Neuronal stem cell (in vitro differentiated cells): ENCODE results near the gene TGFBR1.

Experiments
- DNase-seq: peaks from one replicate; pipeline ENCODE4 v3.0.0-alpha.2; 2013; ENCODE audit warnings: low spot score
- H2AFZ ChIP-seq: one replicate; pipeline ENCODE4 v1.6.1; 2013; ENCODE audit warnings: mild to moderate bottlenecking, low read length, inconsistent platforms
- H2AK5ac ChIP-seq: 2 replicates; pipeline ENCODE4 v1.6.1; 2013; ENCODE audit warnings: low read depth, mild to moderate bottlenecking, inconsistent platforms, low read length, moderate library complexity, mixed read lengths
- H2BK120ac ChIP-seq: 2 replicates; pipeline ENCODE4 v1.6.1; 2013; ENCODE audit warnings: low read depth, mild to moderate bottlenecking, inconsistent platforms, low read length, moderate library complexity, mixed read lengths
- H2BK12ac ChIP-seq: one replicate; pipeline ENCODE4 v1.6.1; 2013; ENCODE audit warnings: low read length, inconsistent platforms
- H2BK15ac ChIP-seq: 2 replicates; pipeline ENCODE4 v1.6.1; 2013; ENCODE audit warnings: mild to moderate bottlenecking, low read length, inconsistent platforms, mixed read lengths
- H2BK5ac ChIP-seq: one replicate; pipeline ENCODE4 v1.6.1; 2013; ENCODE audit warnings: inconsistent platforms, mild to moderate bottlenecking, low read length, moderate library complexity
- H3K14ac ChIP-seq: one replicate; pipeline ENCODE4 v1.6.1; 2013; ENCODE audit warnings: low read length, inconsistent platforms
- H3K18ac ChIP-seq: 2 replicates; pipeline ENCODE4 v1.6.1; 2013; ENCODE audit warnings: low read length, inconsistent platforms
- H3K23ac ChIP-seq: 2 replicates; pipeline ENCODE4 v1.6.1; 2013; ENCODE audit warnings: low read depth, mild to moderate bottlenecking, mixed read lengths, low read length, inconsistent platforms; ENCODE audit not compliant: poor library complexity
- H3K27ac ChIP-seq: replicated peaks from 3 replicates; pipeline ENCODE4 v1.5.1; 2013; ENCODE audit warnings: low read length, inconsistent platforms
- H3K27me3 ChIP-seq, 3 experiments: 2 replicates each; pipeline ENCODE4 v1.6.1; 2013; ENCODE audit warnings: low read length in 3 of 3, mild to moderate bottlenecking in 2 of 3, inconsistent platforms in 1 of 3, low read depth in 1 of 3, mixed read lengths in 1 of 3, moderate library complexity in 1 of 3; ENCODE audit not compliant: control insufficient read depth in 3 of 3, insufficient read depth in 3 of 3
- H3K36me3 ChIP-seq, 2 donors: replicated peaks in 1 of 2; 2 replicates each; pipeline ENCODE4 v1.6.1; 2013; ENCODE audit warnings: low read length in 2 of 2; ENCODE audit not compliant: control insufficient read depth in 2 of 2, insufficient read depth in 2 of 2
- H3K4ac ChIP-seq: 2 replicates; pipeline ENCODE4 v1.6.1; 2013; ENCODE audit warnings: inconsistent platforms, mild to moderate bottlenecking, low read length, moderate library complexity
- H3K4me1 ChIP-seq, 2 donors: 1 replicate in 1 of 2; 2 replicates in 1 of 2; pipeline ENCODE4 v1.6.1; 2013; ENCODE audit warnings: low read length in 2 of 2, low read depth in 1 of 2; ENCODE audit not compliant: control insufficient read depth in 2 of 2, insufficient read depth in 1 of 2
- H3K4me2 ChIP-seq: one replicate; pipeline ENCODE4 v1.6.1; 2013; ENCODE audit warnings: mild to moderate bottlenecking, low read length, inconsistent platforms; ENCODE audit not compliant: insufficient read depth, poor library complexity, severe bottlenecking
- H3K4me3 ChIP-seq, 2 donors: 2 replicates each; pipeline ENCODE4 v1.5.1; 2013; ENCODE audit warnings: low read length in 2 of 2, mild to moderate bottlenecking in 2 of 2, inconsistent platforms in 1 of 2, moderate library complexity in 1 of 2
- H3K79me1 ChIP-seq: one replicate; pipeline ENCODE4 v1.6.1; 2013; ENCODE audit warnings: low read depth, mild to moderate bottlenecking, inconsistent platforms, low read length, moderate library complexity
- H3K9ac ChIP-seq: one replicate; pipeline ENCODE4 v1.6.1; 2013; ENCODE audit warnings: mild to moderate bottlenecking, low read depth, low read length, inconsistent platforms; ENCODE audit not compliant: poor library complexity
- H3K9me3 ChIP-seq, 2 donors: replicated peaks in 1 of 2; 2 replicates each; pipeline versions ENCODE3 to v1.6.1; 2013; ENCODE audit warnings: low read length in 2 of 2, mild to moderate bottlenecking in 2 of 2, inconsistent platforms in 1 of 2, low read depth in 1 of 2, mixed read lengths in 1 of 2, moderate library complexity in 1 of 2; ENCODE audit not compliant: control insufficient read depth in 2 of 2, insufficient read depth in 1 of 2
- H4K8ac ChIP-seq: one replicate; pipeline ENCODE4 v1.6.1; 2013; ENCODE audit warnings: low read depth, mild to moderate bottlenecking, inconsistent platforms, low read length, moderate library complexity
- H4K91ac ChIP-seq: one replicate; pipeline ENCODE4 v1.6.1; 2013; ENCODE audit warnings: low read length, low read depth, mild to moderate bottlenecking, inconsistent platforms; ENCODE audit not compliant: poor library complexity
- WGBS, 2 donors: extraction: QIAGEN DNeasy Blood & Tissue Kit; methylation state at CpG; one replicate each; pipeline ENCODE4 v1.1.7; 2013; ENCODE audit warnings: missing lambda C conversion rate in 2 of 2, mixed read lengths in 1 of 2; ENCODE audit not compliant: insufficient read length in 2 of 2, insufficient replicate concordance in 1 of 2; ENCODE audit errors: extremely low coverage in 2 of 2; 5-methylcytosine and 5-hydroxymethylcytosine counted together

TGFBR1 gene

GRCh38 chr9:99172124-99173091 lies 67.5 kb downstream of the TGFBR1 start:
- Histone ChIP-seq H2BK120ac (no peak overlapping the region), H3K18ac (no peak overlapping the region), H3K27ac (peak overlapping the region; percentile 78), H2BK15ac (no peak overlapping the region), H2AK5ac (no peak overlapping the region), H2BK5ac (no peak overlapping the region), H4K8ac (no peak overlapping the region), H3K4ac (no peak overlapping the region), H3K4me3 (no peak overlapping the region), H3K27me3 (peaks cover 0 to under 1% (median 0%) of the 10 kb centered on the region in 3 experiments), H3K14ac (no peak overlapping the region), H3K9ac (no peak overlapping the region), H2AFZ (peak overlapping the region; percentile 51), H3K4me2 (peak overlapping the region; percentile 12), H3K79me1 (no peaks in the 10 kb centered on the region), H3K36me3 (no peaks in the 10 kb centered on the region), H3K9me3 (no peaks in the 10 kb centered on the region), H4K91ac (no peak overlapping the region), H3K4me1 (peaks cover 48% of the 10 kb centered on the region in 2 donors), H2BK12ac (no peak overlapping the region), H3K23ac (no peak overlapping the region)
- DNase-seq = no peak
- no CpG with 5 or more reads among the region's 10 CpGs for whole genome bisulfite sequencing, 2 donors

GRCh38 chr9:99173570-99174504 lies 68.9 kb downstream of the TGFBR1 start:
- H3K27me3 ChIP-seq = no peaks in the 10 kb centered on the region
- no peaks in the 10 kb centered on the region for H3K9me3 ChIP-seq
- H2AK5ac ChIP-seq = no peak overlapping the region
- no peak overlapping the region for H4K8ac ChIP-seq
- no peak overlapping the region for H3K23ac ChIP-seq
- H3K18ac ChIP-seq = no peak overlapping the region
- peak overlapping the region; percentile 32 for H2AFZ ChIP-seq
- H3K4me1 ChIP-seq = peaks cover 42 to 48% of the 10 kb centered on the region in 2 donors
- H3K4me3 ChIP-seq = no peak overlapping the region
- peak overlapping the region; percentile 78 for H3K27ac ChIP-seq
- H3K4ac ChIP-seq = no peak overlapping the region
- no peak overlapping the region for H2BK5ac ChIP-seq
- no peak overlapping the region for H3K9ac ChIP-seq
- DNase-seq = no peak
- no peak overlapping the region for H3K4me2 ChIP-seq
- H4K91ac ChIP-seq = no peak overlapping the region
- no peak overlapping the region for H3K14ac ChIP-seq
- H3K36me3 ChIP-seq = no peaks in the 10 kb centered on the region
- no peaks in the 10 kb centered on the region for H3K79me1 ChIP-seq
- no peak overlapping the region for H2BK12ac ChIP-seq
- no peak overlapping the region for H2BK120ac ChIP-seq
- WGBS, 2 donors = no CpG with 5 or more reads among the region's 10 CpGs
- no peak overlapping the region for H2BK15ac ChIP-seq

GRCh38 chr9:99176527-99177013 lies 71.7 kb downstream of the TGFBR1 start:
- H2BK5ac ChIP-seq = no peak overlapping the region
- no peak overlapping the region for H3K4me2 ChIP-seq
- peaks cover 0 to 8% (median 0%) of the 10 kb centered on the region in 3 experiments for H3K27me3 ChIP-seq
- H3K9me3 ChIP-seq = no peaks in the 10 kb centered on the region
- H3K23ac ChIP-seq = no peak overlapping the region
- no peak overlapping the region for H2BK12ac ChIP-seq
- no CpG with 5 or more reads among the region's 4 CpGs for WGBS, 2 donors
- no peak overlapping the region for H3K27ac ChIP-seq
- H3K79me1 ChIP-seq = no peaks in the 10 kb centered on the region
- no peak overlapping the region for H4K8ac ChIP-seq
- H2AK5ac ChIP-seq = no peak overlapping the region
- no peak overlapping the region for H3K4ac ChIP-seq
- no peak overlapping the region for H4K91ac ChIP-seq
- H3K36me3 ChIP-seq = no peaks in the 10 kb centered on the region
- no peak overlapping the region for H3K9ac ChIP-seq
- no peak overlapping the region for H3K14ac ChIP-seq
- peaks cover 24 to 25% of the 10 kb centered on the region in 2 donors for H3K4me1 ChIP-seq
- no peak overlapping the region for H3K4me3 ChIP-seq
- no peak overlapping the region for H3K18ac ChIP-seq
- no peak for DNase-seq
- H2BK120ac ChIP-seq = no peak overlapping the region
- H2AFZ ChIP-seq = peak overlapping the region; percentile 66
- H2BK15ac ChIP-seq = no peak overlapping the region
